ENCODE data around the gene ANO1.

GRCh38 chr11:70185348-70186055 lies 107.4 kb downstream of the ANO1 start:
- TF ChIP-seq, protein P1, sequence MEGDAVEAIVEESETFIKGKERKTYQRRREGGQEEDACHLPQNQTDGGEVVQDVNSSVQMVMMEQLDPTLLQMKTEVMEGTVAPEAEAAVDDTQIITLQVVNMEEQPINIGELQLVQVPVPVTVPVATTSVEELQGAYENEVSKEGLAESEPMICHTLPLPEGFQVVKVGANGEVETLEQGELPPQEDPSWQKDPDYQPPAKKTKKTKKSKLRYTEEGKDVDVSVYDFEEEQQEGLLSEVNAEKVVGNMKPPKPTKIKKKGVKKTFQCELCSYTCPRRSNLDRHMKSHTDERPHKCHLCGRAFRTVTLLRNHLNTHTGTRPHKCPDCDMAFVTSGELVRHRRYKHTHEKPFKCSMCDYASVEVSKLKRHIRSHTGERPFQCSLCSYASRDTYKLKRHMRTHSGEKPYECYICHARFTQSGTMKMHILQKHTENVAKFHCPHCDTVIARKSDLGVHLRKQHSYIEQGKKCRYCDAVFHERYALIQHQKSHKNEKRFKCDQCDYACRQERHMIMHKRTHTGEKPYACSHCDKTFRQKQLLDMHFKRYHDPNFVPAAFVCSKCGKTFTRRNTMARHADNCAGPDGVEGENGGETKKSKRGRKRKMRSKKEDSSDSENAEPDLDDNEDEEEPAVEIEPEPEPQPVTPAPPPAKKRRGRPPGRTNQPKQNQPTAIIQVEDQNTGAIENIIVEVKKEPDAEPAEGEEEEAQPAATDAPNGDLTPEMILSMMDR (IDR thresholded peaks at IDR 0.05): no peak
- TF ChIP-seq POLR2A (IDR thresholded peaks at IDR 0.05): no peak

All from uterus (tissue), 2 donors.